A673 (cell line): ENCODE data around the gene CDK5RAP2. TPM values are rescaled to one million over a fixed set of nuclear protein-coding genes. Genes with fewer than 3 reads are reported as not detected.

ENCODE experiments used
- BruUV-seq: library from RNA; stranded (reverse); fragments of 400-500 nt; replicated peaks from 2 replicates; lab custom pipeline; 2021; lab: Mats Ljungman, UMichigan
- CTCF ChIA-PET: fragments of 300-600 bp; sonication (Branson Sonifier 250); formaldehyde crosslinking; loops from one replicate; lab custom pipeline; 2022; ENCODE audit warnings: antibody characterized with exemption; lab: Charles Lee
- POLR2A ChIA-PET: fragments of 300-600 bp; sonication (Branson Sonifier 250); formaldehyde crosslinking; loops from one replicate; lab custom pipeline; 2022; ENCODE audit warnings: antibody characterized with exemption; ENCODE audit not compliant: low non-redundant PET; lab: Charles Lee
- DNase-seq: peaks from one replicate; pipeline ENCODE4 v3.0.0-alpha.2; 2015; ENCODE audit warnings: low spot score
- H3K27ac ChIP-seq: fragments of 200-600 bp; sonication (generic); 2 replicates; pipeline ENCODE4 v1.5.1; 2016; ENCODE audit warnings: mixed run types, low read depth, mild to moderate bottlenecking, mixed read lengths, antibody characterized with exemption, low read length; ENCODE audit not compliant: poor library complexity, severe bottlenecking
- H3K27me3 ChIP-seq: fragments of 200-600 bp; sonication (generic); replicated peaks from 2 replicates; pipeline ENCODE4 v1.6.1; 2017; ENCODE audit warnings: mixed run types, low read depth, mild to moderate bottlenecking, mixed read lengths, antibody characterized with exemption, low read length; ENCODE audit not compliant: insufficient read depth, poor library complexity
- H3K36me3 ChIP-seq: fragments of 200-600 bp; sonication (generic); 2 replicates; pipeline ENCODE4 v1.6.1; 2016; ENCODE audit warnings: mixed run types, mild to moderate bottlenecking, mixed read lengths, antibody characterized with exemption, low read length; ENCODE audit not compliant: insufficient read depth, poor library complexity, severe bottlenecking
- H3K4me1 ChIP-seq: fragments of 200-600 bp; sonication (generic); 2 replicates; pipeline ENCODE4 v1.6.1; 2017; ENCODE audit warnings: mixed run types, mild to moderate bottlenecking, mixed read lengths, antibody characterized with exemption, low read length; ENCODE audit not compliant: insufficient read depth, poor library complexity, severe bottlenecking
- H3K4me3 ChIP-seq: fragments of 200-600 bp; sonication (generic); 2 replicates; pipeline ENCODE4 v1.5.1; 2016; ENCODE audit warnings: low read depth, mixed run types, mild to moderate bottlenecking, mixed read lengths, low read length; ENCODE audit not compliant: poor library complexity, severe bottlenecking
- H3K9me3 ChIP-seq: fragments of 200-600 bp; sonication (generic); 2 replicates; pipeline ENCODE4 v1.6.1; 2016; ENCODE audit warnings: mixed run types, low read depth, mild to moderate bottlenecking, mixed read lengths, antibody characterized with exemption, low read length; ENCODE audit not compliant: poor library complexity, severe bottlenecking
- CTCF ChIP-seq: fragments of 300-800, 200-600 bp; sonication (generic); conservative IDR thresholded peaks from 2 replicates; pipeline ENCODE4 v1.5.1; 2017; ENCODE audit warnings: low read depth, mild to moderate bottlenecking, antibody characterized with exemption, low read length, moderate library complexity, mixed read lengths
- EZH2 ChIP-seq: fragments of 200-600 bp; sonication (generic); IDR thresholded peaks from 2 replicates; pipeline ENCODE4 v1.6.1; 2017; ENCODE audit warnings: borderline replicate concordance, low read depth, mild to moderate bottlenecking, mixed read lengths, antibody characterized with exemption, low read length; ENCODE audit not compliant: poor library complexity, severe bottlenecking
- intact Hi-C: fragments of 100-400 bp; cut with micrococcal nuclease; formaldehyde crosslinking; loops from one replicate; pipeline ENCODE4 v1.10.0; 2022; ENCODE audit not compliant: unreplicated experiment
- total RNA-seq: library from RNA; stranded (reverse); gene quantifications from 2 replicates; pipeline ENCODE4 v1.2.3, GENCODE V29; 2021

The CDK5RAP2 gene
- total RNA-seq, 1 experiment from 2014 or later, result 94.5 TPM

GRCh38 chr9:120542701-120543490, 37.1 kb downstream of the CDK5RAP2 start:
- DNase-seq, result no peak
- no peak overlapping the region for H3K27ac ChIP-seq
- BruUV-seq, result no TSS peak
- intact Hi-C loops, result no loop called here
- H3K36me3 ChIP-seq, result peaks cover 53% of the 10 kb centered on the region
- ChIA-PET POLR2A (no interaction called here), CTCF (no interaction called here)
- H3K27me3 ChIP-seq, result no peaks in the 10 kb centered on the region
- H3K4me3 ChIP-seq, result no peak overlapping the region
- H3K4me1 ChIP-seq, result peaks cover 12% of the 10 kb centered on the region
- no peaks in the 10 kb centered on the region for H3K9me3 ChIP-seq
- TF ChIP-seq CTCF, result no peak
- no peak for TF ChIP-seq EZH2

- CTCF ChIA-PET, result interaction anchor here (0.6 kb wide), 1 partner anchor 192 kb away, joined by 3 read pairs; no protein-coding TSS in a partner anchor
- POLR2A ChIA-PET, result no interaction called here
- no peak for DNase-seq
- Histone ChIP-seq H3K27ac (no peak overlapping the region), H3K36me3 (peaks cover 59% of the 10 kb centered on the region), H3K9me3 (no peaks in the 10 kb centered on the region), H3K4me3 (no peak overlapping the region), H3K27me3 (no peaks in the 10 kb centered on the region), H3K4me1 (peaks cover 21% of the 10 kb centered on the region)
- intact Hi-C loops, result no loop called here
- BruUV-seq, result no TSS peak
- TF ChIP-seq EZH2 (no peak), CTCF (no peak)
These were observed 38.0 kb downstream of the CDK5RAP2 start for GRCh38 chr9:120541921-120542320.

GRCh38 chr9:120539951-120540350, 40.0 kb downstream of the CDK5RAP2 start:
- H3K27ac ChIP-seq, result no peak overlapping the region
- peaks cover 62% of the 10 kb centered on the region for H3K36me3 ChIP-seq
- ChIA-PET POLR2A (no interaction called here), CTCF (no interaction called here)
- H3K9me3 ChIP-seq, result no peaks in the 10 kb centered on the region
- H3K27me3 ChIP-seq, result no peaks in the 10 kb centered on the region
- BruUV-seq, result no TSS peak
- peaks cover 33% of the 10 kb centered on the region for H3K4me1 ChIP-seq
- TF ChIP-seq EZH2, result no peak
- no peak for TF ChIP-seq CTCF
- intact Hi-C loops, result no loop called here
- H3K4me3 ChIP-seq, result no peak overlapping the region
- no peak for DNase-seq
